ENCODE data around the gene MAP3K6. TPM values are rescaled to one million over a fixed set of nuclear protein-coding genes. Genes with fewer than 3 reads are reported as not detected.

MAP3K6 gene
- total RNA-seq, 1 experiment from 2014 or later: 7.7 TPM

DNA sequence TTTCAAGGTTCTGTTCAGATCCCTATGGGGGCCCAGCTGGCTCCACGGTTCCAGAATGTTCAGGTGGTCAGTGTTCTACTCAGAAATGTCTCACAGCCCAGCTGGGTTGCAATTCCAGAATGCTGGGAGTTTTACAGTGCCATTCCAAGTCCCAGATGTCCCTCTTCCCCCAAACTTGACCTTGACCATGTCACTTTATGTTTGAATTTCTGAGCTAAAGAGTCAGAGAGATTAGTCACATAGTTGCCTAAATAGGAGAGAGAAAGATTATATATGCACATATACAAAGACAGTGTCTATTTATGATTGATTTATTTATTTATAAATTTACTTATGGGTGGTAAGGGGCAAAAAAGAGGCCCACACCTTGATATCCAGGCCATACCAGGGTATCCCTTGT lies 28.2 kb upstream of the MAP3K6 start:
- Mint-ChIP-seq H3K4me1 (peaks cover 41 to 47% of the 10 kb centered on the region in 2 experiments), H3K4me3 (peak overlapping the region in 1 of 2 experiments; percentile 53; a peak in 3 of 5 replicates)
- no peaks in the 10 kb centered on the region for H4K20me1 ChIP-seq (ENCODE audit: control insufficient read depth, insufficient read depth, insufficient read length)

More for the DNA sequence above, 28.2 kb upstream of the MAP3K6 start:
- Histone ChIP-seq H3K9ac (ENCODE audit: extremely low read depth, insufficient read length, low read length) (no peak overlapping the region), H3K18ac (ENCODE audit: insufficient read length, low read depth, low read length) (no peak overlapping the region), H3K23me2 (ENCODE audit: insufficient read length, low read depth, low read length, poor library complexity, severe bottlenecking) (peaks cover 4% of the 10 kb centered on the region), H3K4ac (ENCODE audit: low read depth, low read length) (no peak overlapping the region), H3K14ac (ENCODE audit: insufficient read depth, low read length) (no peak overlapping the region), H3K79me1 (ENCODE audit: insufficient read depth, low read depth, low read length, poor library complexity, severe bottlenecking) (no peaks in the 10 kb centered on the region), H2BK20ac (ENCODE audit: low read depth, low read length, poor library complexity, severe bottlenecking) (no peak overlapping the region), H2BK120ac (ENCODE audit: low read depth, low read length, poor library complexity, severe bottlenecking) (no peak overlapping the region), H4K8ac (replicated peaks; ENCODE audit: insufficient read length, low read depth, low read length) (no peak overlapping the region), H3K27me3 (ENCODE audit: insufficient read depth, low read length) (no peaks in the 10 kb centered on the region), H3K23ac (ENCODE audit: insufficient read length, low read depth, low read length) (no peak overlapping the region), H2BK5ac (ENCODE audit: insufficient read length, low read length) (no peak overlapping the region), H3K27ac (ENCODE audit: insufficient read length, low read depth, low read length) (no peak overlapping the region), H2BK12ac (ENCODE audit: insufficient read length, low read depth, low read length) (no peak overlapping the region), H3K4me2 (ENCODE audit: insufficient read depth, insufficient read length, low read length) (no peak overlapping the region), H2AK5ac (ENCODE audit: insufficient read length, low read length) (no peak overlapping the region), H3K79me2 (ENCODE audit: insufficient read depth, low read length) (no peaks in the 10 kb centered on the region), H4K5ac (ENCODE audit: insufficient read length, low read depth, low read length) (no peak overlapping the region), H3T11ph (ENCODE audit: low read length) (no peak overlapping the region), H2AFZ (ENCODE audit: low read length) (no peak overlapping the region), H2BK15ac (ENCODE audit: low read depth, low read length) (no peak overlapping the region), H3K4me1 (ENCODE audit: insufficient read depth, low read length) (peaks cover 2% of the 10 kb centered on the region), H3K9me3 (ENCODE audit: control insufficient read depth, low read depth, low read length) (no peaks in the 10 kb centered on the region), H4K91ac (ENCODE audit: insufficient read length, low read depth, low read length) (no peak overlapping the region), H3K56ac (ENCODE audit: insufficient read length, low read depth, low read length) (no peak overlapping the region)
- DNase-seq: no peak
- Mint-ChIP-seq H3K36me3 (ENCODE audit: insufficient read depth in 1 of 3, low read depth in 3 of 3) (peaks cover 0 to 4% (median 3%) of the 10 kb centered on the region in 3 experiments; a peak in 2 of 7 replicates), H3K27me3 (ENCODE audit: low read depth) (no peaks in the 10 kb centered on the region; the same call in none of the 2 replicates), H3K27ac (no peak overlapping the region), H3K9me3 (no peaks in the 10 kb centered on the region; a peak in 2 of 5 replicates)
- WGBS (ENCODE audit: extremely low coverage, insufficient read length, low lambda C conversion rate): no CpG with 5 or more reads among the region's 1 CpG
- TF ChIP-seq, protein P1, sequence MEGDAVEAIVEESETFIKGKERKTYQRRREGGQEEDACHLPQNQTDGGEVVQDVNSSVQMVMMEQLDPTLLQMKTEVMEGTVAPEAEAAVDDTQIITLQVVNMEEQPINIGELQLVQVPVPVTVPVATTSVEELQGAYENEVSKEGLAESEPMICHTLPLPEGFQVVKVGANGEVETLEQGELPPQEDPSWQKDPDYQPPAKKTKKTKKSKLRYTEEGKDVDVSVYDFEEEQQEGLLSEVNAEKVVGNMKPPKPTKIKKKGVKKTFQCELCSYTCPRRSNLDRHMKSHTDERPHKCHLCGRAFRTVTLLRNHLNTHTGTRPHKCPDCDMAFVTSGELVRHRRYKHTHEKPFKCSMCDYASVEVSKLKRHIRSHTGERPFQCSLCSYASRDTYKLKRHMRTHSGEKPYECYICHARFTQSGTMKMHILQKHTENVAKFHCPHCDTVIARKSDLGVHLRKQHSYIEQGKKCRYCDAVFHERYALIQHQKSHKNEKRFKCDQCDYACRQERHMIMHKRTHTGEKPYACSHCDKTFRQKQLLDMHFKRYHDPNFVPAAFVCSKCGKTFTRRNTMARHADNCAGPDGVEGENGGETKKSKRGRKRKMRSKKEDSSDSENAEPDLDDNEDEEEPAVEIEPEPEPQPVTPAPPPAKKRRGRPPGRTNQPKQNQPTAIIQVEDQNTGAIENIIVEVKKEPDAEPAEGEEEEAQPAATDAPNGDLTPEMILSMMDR (conservative IDR thresholded peaks at IDR 0.05): no peak

All from H9 (cell line).